GM23248 (cell line): ENCODE measurements around the gene RENBP. TPM values are rescaled to one million over a fixed set of nuclear protein-coding genes. Genes with fewer than 3 reads are reported as not detected.

ENCODE experiments used
- DNase-seq: peaks from one replicate; pipeline ENCODE4 v3.0.0-alpha.2; 2015
- H2AFZ ChIP-seq: fragments of 200-600 bp; sonication (generic); 2 replicates; pipeline ENCODE4 v1.6.1; 2016; ENCODE audit warnings: antibody characterized with exemption
- H3F3A ChIP-seq: fragments of 200-600 bp; sonication (generic); 2 replicates; pipeline ENCODE4 v1.6.1; 2016; ENCODE audit warnings: mild to moderate bottlenecking, antibody characterized with exemption, mixed run types; ENCODE audit not compliant: insufficient read depth
- H3K27ac ChIP-seq: fragments of 200-600 bp; sonication (generic); 2 replicates; pipeline ENCODE4 v1.5.1; 2016; ENCODE audit warnings: mild to moderate bottlenecking
- H3K27me3 ChIP-seq: fragments of 200-600 bp; sonication (generic); replicated peaks from 2 replicates; pipeline ENCODE4 v1.6.1; 2016; ENCODE audit warnings: mild to moderate bottlenecking; ENCODE audit not compliant: insufficient read depth
- H3K36me3 ChIP-seq: fragments of 200-600 bp; sonication (generic); 2 replicates; pipeline ENCODE4 v1.6.1; 2016; ENCODE audit warnings: low read depth, mild to moderate bottlenecking
- H3K4me1 ChIP-seq: fragments of 200-600 bp; sonication (generic); 2 replicates; pipeline ENCODE4 v1.6.1; 2016; ENCODE audit warnings: mild to moderate bottlenecking; ENCODE audit not compliant: insufficient read depth
- H3K4me2 ChIP-seq: fragments of 200-600 bp; sonication (generic); one replicate; pipeline ENCODE4 v1.6.1; 2016; ENCODE audit warnings: mild to moderate bottlenecking; ENCODE audit not compliant: unreplicated experiment
- H3K4me3 ChIP-seq: fragments of 200-600 bp; sonication (generic); 2 replicates; pipeline ENCODE4 v1.5.1; 2016; ENCODE audit warnings: mild to moderate bottlenecking
- H3K79me2 ChIP-seq: fragments of 200-600 bp; sonication (generic); 2 replicates; pipeline ENCODE4 v1.6.1; 2016; ENCODE audit warnings: mild to moderate bottlenecking; ENCODE audit not compliant: insufficient read depth
- H3K9ac ChIP-seq: fragments of 200-600 bp; sonication (generic); 2 replicates; pipeline ENCODE4 v1.6.1; 2016; ENCODE audit warnings: mild to moderate bottlenecking
- H3K9me2 ChIP-seq: fragments of 200-600 bp; sonication (generic); 2 replicates; pipeline ENCODE4 v1.6.1; 2016; ENCODE audit warnings: mixed run types, mild to moderate bottlenecking, moderate library complexity; ENCODE audit not compliant: insufficient read depth
- H3K9me3 ChIP-seq: fragments of 200-600 bp; sonication (generic); one replicate; pipeline ENCODE4 v1.6.1; 2017; ENCODE audit warnings: low read depth
- H4K20me1 ChIP-seq: fragments of 200-600 bp; sonication (generic); 2 replicates; pipeline ENCODE4 v1.6.0; 2016; ENCODE audit not compliant: insufficient read depth
- EZH2 ChIP-seq: fragments of 200-600 bp; sonication (generic); IDR thresholded peaks from 2 replicates; pipeline ENCODE4 v1.6.1; 2018; ENCODE audit warnings: antibody characterized with exemption, mild to moderate bottlenecking; ENCODE audit not compliant: insufficient read depth, poor library complexity, severe bottlenecking
- EZH2phosphoT487 ChIP-seq: fragments of 200-600 bp; sonication (generic); IDR thresholded peaks from 2 replicates; pipeline ENCODE4 v1.6.1; 2018; ENCODE audit warnings: antibody characterized with exemption, moderate library complexity, mild to moderate bottlenecking, low read depth; ENCODE audit not compliant: insufficient read depth
- WGBS, 2 experiments: methylation state at CpG; one replicate each; pipeline ENCODE4 v1.1.6; 2015 to 2017; ENCODE audit warnings: low lambda C conversion rate in 2 of 2, low coverage in 1 of 2; ENCODE audit errors: missing lambda C conversion rate in 2 of 2; 5-methylcytosine and 5-hydroxymethylcytosine counted together
- in situ Hi-C: fragments of 300-500 bp; cut with MboI; formaldehyde crosslinking; loops from 2 replicates; pipeline ENCODE4 v1.15.0; 2020
- polyA plus RNA-seq: library from polyadenylated mRNA; unstranded; fragments of >200 nt; fragmentation: Nextera tagmentation; extraction: Ambion mirVana; gene quantifications from 2 replicates; pipeline ENCODE4 v1.2.1, GENCODE V29; 2016
- total RNA-seq: library from RNA; depleted of rRNA; stranded (reverse); fragments of >200 nt; shearing (Covaris generic); gene quantifications from 2 replicates; pipeline ENCODE4 v1.2.3, GENCODE V29; 2014

Gene RENBP
- total and polyA plus RNA-seq, 2 experiments from 2014 or later: 0.11 TPM; not detected in 1

- DNase-seq: peak; percentile 87
- no peak for TF ChIP-seq EZH2
- TF ChIP-seq EZH2phosphoT487: no peak
These were observed 2.7 kb upstream of the RENBP start for GRCh38 chrX:153947009-153947769.

GRCh38 chrX:153945956-153946943, 1.8 kb upstream of the RENBP start:
- Histone ChIP-seq H3K27ac (no peak overlapping the region), H3K36me3 (no peaks in the 10 kb centered on the region; the same call in 1 of the 2 replicates), H3F3A (no peaks in the 10 kb centered on the region), H3K79me2 (no peaks in the 10 kb centered on the region), H2AFZ (no peak overlapping the region), H3K9ac (no peak overlapping the region), H3K9me3 (no peaks in the 10 kb centered on the region), H3K9me2 (no peaks in the 10 kb centered on the region), H3K4me3 (no peak overlapping the region), H3K4me1 (no peaks in the 10 kb centered on the region), H3K27me3 (no peaks in the 10 kb centered on the region), H4K20me1 (no peaks in the 10 kb centered on the region), H3K4me2 (no peak overlapping the region)
- in situ Hi-C loops: no loop called here
- 60 to 86% methylated on average over 11 to 19 of the region's 24 CpGs for WGBS, 2 experiments
- TF ChIP-seq EZH2 (no peak), EZH2phosphoT487 (no peak)
- no peak for DNase-seq

More at GRCh38 chrX:153947009-153947769, 2.7 kb upstream of the RENBP start:
- Histone ChIP-seq H3K9me3 (no peaks in the 10 kb centered on the region), H3K79me2 (no peaks in the 10 kb centered on the region), H4K20me1 (no peaks in the 10 kb centered on the region), H3K4me2 (no peak overlapping the region), H3K9ac (no peak overlapping the region), H3F3A (no peaks in the 10 kb centered on the region), H3K27ac (no peak overlapping the region), H3K4me3 (no peak overlapping the region), H2AFZ (no peak overlapping the region), H3K9me2 (no peaks in the 10 kb centered on the region), H3K4me1 (no peaks in the 10 kb centered on the region), H3K27me3 (no peaks in the 10 kb centered on the region), H3K36me3 (no peaks in the 10 kb centered on the region; the same call in 1 of the 2 replicates)
- in situ Hi-C loops: no loop called here
- 21 to 27% methylated on average over 14 to 17 of the region's 19 CpGs for WGBS, 2 experiments

DNA sequence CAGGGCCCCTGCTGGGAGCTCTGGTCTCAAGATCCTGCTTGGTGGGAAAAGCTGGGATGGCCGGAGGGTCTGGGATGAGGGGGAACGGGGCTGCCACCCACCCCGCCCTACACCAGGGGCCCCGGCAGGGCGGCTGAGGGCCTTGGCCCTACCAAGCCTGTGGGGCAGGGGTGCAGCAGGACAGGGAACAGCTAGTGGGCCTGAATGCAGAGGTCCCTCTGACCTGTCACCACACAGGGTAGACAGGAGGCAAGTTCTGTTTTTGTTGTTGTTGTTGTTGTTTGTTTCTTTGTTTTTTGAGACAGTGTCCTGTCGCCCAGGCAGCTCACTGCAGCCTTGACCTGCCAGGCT, 332 bp upstream of the RENBP start:
- no peak overlapping the region for H3K27ac ChIP-seq
- no peaks in the 10 kb centered on the region for H3F3A ChIP-seq
- no peaks in the 10 kb centered on the region; the same call in 1 of the 2 replicates for H3K36me3 ChIP-seq
- no peak overlapping the region for H3K4me2 ChIP-seq
- H2AFZ ChIP-seq: no peak overlapping the region
- no peaks in the 10 kb centered on the region for H3K27me3 ChIP-seq
- no peaks in the 10 kb centered on the region for H4K20me1 ChIP-seq
- no peaks in the 10 kb centered on the region for H3K79me2 ChIP-seq
- H3K4me1 ChIP-seq: no peaks in the 10 kb centered on the region
- 30 to 33% methylated on average over 3 to 4 of the region's 6 CpGs for WGBS, 2 experiments
- no peak overlapping the region for H3K9ac ChIP-seq
- DNase-seq: no peak
- in situ Hi-C loops: no loop called here
- H3K9me3 ChIP-seq: no peaks in the 10 kb centered on the region
- no peaks in the 10 kb centered on the region for H3K9me2 ChIP-seq
- no peak overlapping the region for H3K4me3 ChIP-seq
- no peak for TF ChIP-seq EZH2
- no peak for TF ChIP-seq EZH2phosphoT487

DNA sequence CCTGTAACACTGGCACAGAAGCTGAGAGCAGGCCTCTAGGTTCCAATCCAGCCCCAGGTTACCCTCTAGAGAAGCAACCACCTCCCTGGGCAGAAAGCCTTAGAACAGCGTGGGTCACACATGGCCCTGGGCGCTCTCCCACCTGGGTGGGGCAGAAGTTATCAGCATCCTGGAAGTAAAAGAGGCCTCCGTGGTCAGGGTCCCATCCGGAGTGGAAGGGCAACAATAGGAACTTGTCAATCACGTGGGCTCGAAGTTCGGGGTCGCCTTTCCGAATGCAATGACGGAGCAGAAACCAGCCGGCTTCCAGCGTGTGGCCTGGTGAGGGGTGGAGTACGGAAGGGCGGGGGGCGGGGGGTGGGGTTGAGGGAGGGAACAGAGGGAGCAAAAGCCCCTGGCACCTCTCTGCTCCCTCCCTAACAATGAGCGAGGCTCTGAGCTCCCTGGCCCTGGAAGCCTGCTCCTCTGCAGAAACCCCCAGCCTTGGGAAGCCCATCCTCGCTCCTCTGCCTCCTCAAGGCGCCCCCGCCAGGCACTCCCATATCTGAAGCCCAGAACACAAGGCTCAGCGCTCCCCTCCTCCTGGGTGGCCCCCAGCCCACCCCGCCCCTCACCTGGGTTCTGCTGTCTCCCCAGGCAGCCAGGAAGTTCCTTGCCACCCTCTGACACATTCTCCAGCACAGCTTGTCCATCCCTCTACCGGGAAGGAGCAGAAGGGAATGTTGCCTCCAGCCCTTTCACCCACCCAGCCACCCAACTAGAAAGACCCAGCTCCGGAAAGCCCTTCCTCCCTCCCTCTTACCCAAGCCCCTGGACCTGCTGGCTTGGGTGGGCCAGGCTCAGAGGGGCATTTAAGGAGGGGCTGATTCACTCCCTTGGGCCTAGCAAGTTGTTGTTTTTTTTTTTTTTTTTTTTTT, 2.8 kb downstream of the RENBP start:
- Histone ChIP-seq H3K79me2 (no peaks in the 10 kb centered on the region), H3K9ac (no peak overlapping the region), H4K20me1 (no peaks in the 10 kb centered on the region), H3K27me3 (no peaks in the 10 kb centered on the region), H3K9me3 (no peaks in the 10 kb centered on the region), H3K4me1 (no peaks in the 10 kb centered on the region), H3K4me3 (no peak overlapping the region), H2AFZ (no peak overlapping the region), H3K36me3 (no peaks in the 10 kb centered on the region), H3F3A (no peaks in the 10 kb centered on the region), H3K4me2 (no peak overlapping the region), H3K9me2 (no peaks in the 10 kb centered on the region), H3K27ac (no peak overlapping the region)
- in situ Hi-C loops: no loop called here
- no peak for DNase-seq
- TF ChIP-seq EZH2phosphoT487: no peak
- no peak for TF ChIP-seq EZH2
- WGBS, 2 experiments: 69 to 76% methylated on average over 7 to 21 of the region's 23 CpGs
